Activated CD8-positive, alpha-beta T cell treated with anti-CD3 and anti-CD28 coated beads for 36 hours (primary cell): ENCODE measurements around the gene COL15A1. TPM values are rescaled to one million over a fixed set of nuclear protein-coding genes. Genes with fewer than 3 reads are reported as not detected.

Source experiments
- ATAC-seq: fragments of 200-7000 bp; cut with Tn5 transposase; one replicate; pipeline ENCODE4 v1.10.0; 2021; ENCODE audit warnings: mild to moderate bottlenecking, moderate library complexity
- CTCF ChIA-PET: fragments of 350-600 bp; sonication (Branson Sonifier 250); formaldehyde crosslinking; loops from one replicate; lab custom pipeline; 2021; ENCODE audit warnings: antibody characterized with exemption; lab: Charles Lee
- POLR2A ChIA-PET: fragments of 350-600 bp; sonication (Branson Sonifier 250); formaldehyde crosslinking; loops from one replicate; lab custom pipeline; 2021; ENCODE audit warnings: antibody characterized with exemption; lab: Charles Lee
- DNase-seq: peaks from one replicate; pipeline ENCODE4 v3.0.0-alpha.2; 2020
- H3K27ac Mint-ChIP-seq: one replicate; pipeline ENCODE4 v1.8.0; 2021; ENCODE audit warnings: mild to moderate bottlenecking, mixed read lengths
- H3K27me3 Mint-ChIP-seq: one replicate; pipeline ENCODE4 v1.8.0; 2021; ENCODE audit warnings: mixed read lengths
- H3K36me3 Mint-ChIP-seq: one replicate; pipeline ENCODE4 v1.8.0; 2021; ENCODE audit warnings: low read depth, mixed read lengths
- H3K4me1 Mint-ChIP-seq: one replicate; pipeline ENCODE4 v1.8.0; 2021; ENCODE audit warnings: low read depth, mixed read lengths
- H3K4me3 Mint-ChIP-seq: one replicate; pipeline ENCODE4 v1.8.0; 2021; ENCODE audit warnings: mild to moderate bottlenecking, moderate library complexity, mixed read lengths
- H3K9me3 Mint-ChIP-seq: one replicate; pipeline ENCODE4 v1.8.0; 2021; ENCODE audit warnings: mixed read lengths
- intact Hi-C: fragments of 100-400 bp; cut with micrococcal nuclease; formaldehyde crosslinking; loops from one replicate; pipeline ENCODE4 v1.10.0; 2022
- total RNA-seq, 2 experiments: library from RNA; stranded (reverse); gene quantifications; one replicate each; pipeline ENCODE4 v1.2.3, GENCODE V29; 2021
- TF ChIP-seq, protein P1 (sequence below): fragments of 200-600 bp; IDR thresholded peaks from one replicate; pipeline ENCODE4 v1.8.0; 2022; ENCODE audit warnings: antibody characterized with exemption, mild to moderate bottlenecking

Gene COL15A1
- total RNA-seq, 2 experiments from 2014 or later = 0.07 TPM; not detected in 1

DNA sequence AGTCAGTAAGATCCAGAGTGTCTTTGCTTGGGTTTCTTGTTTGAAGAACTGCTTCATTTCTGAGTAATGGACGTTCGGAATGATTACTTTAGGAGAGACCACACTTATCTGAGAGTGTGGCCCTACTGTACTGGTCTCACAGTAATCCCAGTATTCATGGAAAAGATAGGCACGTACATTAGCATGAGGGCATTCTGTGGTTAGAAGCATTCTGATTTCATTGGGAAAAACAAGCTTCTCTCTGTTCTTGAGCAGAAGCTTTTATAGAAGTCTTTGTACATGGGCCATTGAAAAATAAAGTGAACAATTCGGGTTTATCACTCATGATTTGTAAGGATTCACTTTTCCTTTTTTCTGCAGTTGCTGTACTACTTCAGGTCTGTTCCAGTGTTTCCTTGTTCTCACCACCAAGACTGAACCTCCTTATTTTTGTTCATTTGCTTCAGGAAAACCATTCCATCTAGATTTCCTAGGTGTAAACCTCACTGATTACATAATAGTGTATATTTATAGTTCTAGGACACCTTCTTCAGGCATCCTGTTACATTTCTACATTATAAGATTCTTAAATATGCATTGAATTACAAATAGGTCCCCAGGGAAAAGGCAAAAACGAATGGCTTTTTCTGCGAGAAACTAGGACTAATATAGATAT, 171.3 kb downstream of the COL15A1 start:
- no peak for ATAC-seq
- Mint-ChIP-seq H3K9me3 (no peaks in the 10 kb centered on the region), H3K27me3 (no peaks in the 10 kb centered on the region), H3K4me1 (peaks cover 88% of the 10 kb centered on the region), H3K36me3 (peaks cover 12% of the 10 kb centered on the region), H3K4me3 (no peak overlapping the region), H3K27ac (no peak overlapping the region)
- CTCF ChIA-PET = interaction anchor here (1.6 to 2.4 kb wide), 2 partner anchors 11 to 26 kb away, joined by 13 read pairs; partner anchors contain the start of gene TGFBR1
- no peak for DNase-seq
- intact Hi-C loops = loop anchor here (5.0 kb wide), 2 partner anchors 37 to 58 kb away; no protein-coding TSS in a partner anchor
- POLR2A ChIA-PET = interaction anchor here (1.2 to 3.4 kb wide), 2 partner anchors 8 to 45 kb away, joined by 3 to 12 read pairs; no protein-coding TSS in a partner anchor
- TF ChIP-seq, protein P1, sequence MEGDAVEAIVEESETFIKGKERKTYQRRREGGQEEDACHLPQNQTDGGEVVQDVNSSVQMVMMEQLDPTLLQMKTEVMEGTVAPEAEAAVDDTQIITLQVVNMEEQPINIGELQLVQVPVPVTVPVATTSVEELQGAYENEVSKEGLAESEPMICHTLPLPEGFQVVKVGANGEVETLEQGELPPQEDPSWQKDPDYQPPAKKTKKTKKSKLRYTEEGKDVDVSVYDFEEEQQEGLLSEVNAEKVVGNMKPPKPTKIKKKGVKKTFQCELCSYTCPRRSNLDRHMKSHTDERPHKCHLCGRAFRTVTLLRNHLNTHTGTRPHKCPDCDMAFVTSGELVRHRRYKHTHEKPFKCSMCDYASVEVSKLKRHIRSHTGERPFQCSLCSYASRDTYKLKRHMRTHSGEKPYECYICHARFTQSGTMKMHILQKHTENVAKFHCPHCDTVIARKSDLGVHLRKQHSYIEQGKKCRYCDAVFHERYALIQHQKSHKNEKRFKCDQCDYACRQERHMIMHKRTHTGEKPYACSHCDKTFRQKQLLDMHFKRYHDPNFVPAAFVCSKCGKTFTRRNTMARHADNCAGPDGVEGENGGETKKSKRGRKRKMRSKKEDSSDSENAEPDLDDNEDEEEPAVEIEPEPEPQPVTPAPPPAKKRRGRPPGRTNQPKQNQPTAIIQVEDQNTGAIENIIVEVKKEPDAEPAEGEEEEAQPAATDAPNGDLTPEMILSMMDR = no peak

DNA sequence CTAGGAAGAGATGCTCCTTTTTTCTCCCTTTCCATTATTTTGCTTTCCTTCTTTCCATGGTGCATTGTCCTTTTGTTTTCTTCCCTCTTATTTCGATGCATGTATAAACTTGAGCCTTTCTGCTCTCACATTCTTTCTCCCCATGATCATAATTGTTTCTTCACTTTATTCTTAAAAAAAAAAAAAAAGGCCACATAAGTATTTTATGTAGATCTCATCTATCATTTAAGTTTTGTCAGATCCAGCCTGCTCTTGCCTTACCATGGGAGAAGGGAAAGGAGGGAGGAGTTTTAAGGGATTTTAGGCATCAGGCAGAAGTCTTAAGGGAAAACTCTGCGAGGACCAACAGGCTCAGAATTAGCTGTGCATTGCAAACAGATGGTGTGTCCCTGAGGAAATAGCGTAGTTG, 172.3 kb downstream of the COL15A1 start:
- Mint-ChIP-seq H3K27me3 (no peaks in the 10 kb centered on the region), H3K4me3 (no peak overlapping the region), H3K9me3 (no peaks in the 10 kb centered on the region), H3K36me3 (peaks cover 9% of the 10 kb centered on the region), H3K4me1 (peaks cover 88% of the 10 kb centered on the region), H3K27ac (no peak overlapping the region)
- no peak for DNase-seq
- ATAC-seq = no peak
- intact Hi-C loops = loop anchor here (5.0 kb wide), 1 partner anchor 36 kb away; no protein-coding TSS in a partner anchor
- ChIA-PET CTCF (interaction anchor here (1.0 to 1.3 kb wide), 3 partner anchors 10 to 118 kb away, joined by 3 read pairs; no protein-coding TSS in a partner anchor), POLR2A (no interaction called here)
- TF ChIP-seq, protein P1 = no peak

DNA sequence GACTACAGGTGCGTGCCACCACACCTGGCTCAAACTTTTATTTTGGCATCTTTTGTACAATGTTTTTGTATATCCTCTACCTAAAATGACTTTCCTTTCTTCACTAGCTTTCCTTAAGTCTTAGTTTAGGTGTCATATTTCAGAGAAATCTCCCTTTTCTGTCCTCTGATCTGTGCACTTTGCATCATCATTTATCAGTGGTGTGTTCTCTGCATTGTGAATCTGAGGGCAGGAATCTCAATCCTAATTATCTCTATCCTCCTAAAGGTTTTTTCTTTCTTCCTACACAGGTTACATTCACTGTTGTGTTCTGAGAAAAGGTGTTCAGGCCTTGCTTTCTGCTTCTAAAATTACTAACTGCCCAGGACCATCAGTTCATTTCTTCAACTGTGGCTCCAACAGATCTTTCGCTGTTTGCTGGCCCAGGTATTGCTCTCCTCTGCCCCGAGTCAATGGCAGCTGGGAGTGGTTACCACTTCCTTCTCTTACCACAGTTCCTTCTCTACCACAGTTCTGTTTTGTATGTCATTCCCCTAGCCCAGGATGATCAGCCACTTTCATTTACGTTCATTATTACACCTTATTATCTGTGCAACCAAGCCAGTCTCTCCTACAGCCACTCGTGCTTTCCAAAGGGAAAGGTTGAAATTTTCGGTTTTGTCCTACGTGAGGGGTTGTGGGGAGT, 175.2 kb downstream of the COL15A1 start:
- ChIA-PET POLR2A (interaction anchor here (0.6 to 1.5 kb wide), 7 partner anchors 13 to 1135 kb away, joined by 3 to 6 read pairs (median 3); partner anchors contain the start of gene ANP32B), CTCF (interaction anchor here (0.9 to 2.5 kb wide), 6 partner anchors 12 to 143 kb away, joined by 3 to 8 read pairs (median 4); no protein-coding TSS in a partner anchor)
- TF ChIP-seq, protein P1 = no peak
- DNase-seq (peak; percentile 77), ATAC-seq (peak; percentile 97)
- H3K27me3 Mint-ChIP-seq = no peaks in the 10 kb centered on the region
- no peaks in the 10 kb centered on the region for H3K9me3 Mint-ChIP-seq
- H3K27ac Mint-ChIP-seq = peak overlapping the region; percentile 95
- peaks cover 90% of the 10 kb centered on the region for H3K4me1 Mint-ChIP-seq
- peak overlapping the region; percentile 62 for H3K4me3 Mint-ChIP-seq
- intact Hi-C loops = loop anchor here (5.0 kb wide), 1 partner anchor 33 kb away; no protein-coding TSS in a partner anchor
- peaks cover 8% of the 10 kb centered on the region for H3K36me3 Mint-ChIP-seq

DNA sequence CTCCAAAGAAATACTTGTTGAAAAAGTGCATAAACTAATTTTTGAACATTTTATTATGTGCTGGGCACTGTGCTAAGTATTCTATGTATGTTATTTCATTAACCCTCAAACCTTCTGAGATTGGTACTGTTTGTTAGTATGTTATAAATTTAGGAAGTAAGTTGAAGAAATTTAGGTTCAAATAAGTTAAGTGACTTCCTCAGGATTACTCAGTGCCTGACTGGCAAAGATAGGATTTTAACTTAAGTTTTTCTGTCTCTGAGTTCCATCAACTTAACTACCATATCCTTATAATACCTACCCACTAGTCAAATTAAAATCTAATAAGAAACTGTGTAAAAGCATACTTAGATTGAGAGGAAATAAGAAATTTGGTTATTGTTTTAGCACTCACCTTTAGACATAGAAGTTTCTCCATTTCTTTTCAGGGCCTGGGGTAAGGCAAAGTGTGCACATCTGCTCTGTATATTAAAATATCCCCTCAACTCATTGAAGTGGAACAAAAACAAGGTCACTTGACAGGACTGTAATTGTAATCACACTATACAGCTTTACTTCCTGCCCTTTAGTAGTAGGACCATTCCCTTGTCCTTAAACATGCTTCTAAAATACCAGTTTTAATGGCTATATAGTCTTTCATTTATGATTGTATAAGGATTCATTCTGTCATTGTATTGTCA, 176.4 kb downstream of the COL15A1 start:
- no peaks in the 10 kb centered on the region for H3K9me3 Mint-ChIP-seq
- DNase-seq (no peak), ATAC-seq (no peak)
- intact Hi-C loops = loop anchor here (5.0 kb wide), 1 partner anchor 32 kb away; no protein-coding TSS in a partner anchor
- H3K4me3 Mint-ChIP-seq = no peak overlapping the region
- H3K27me3 Mint-ChIP-seq = no peaks in the 10 kb centered on the region
- TF ChIP-seq, protein P1 = no peak
- ChIA-PET CTCF (interaction anchor here (0.6 to 2.5 kb wide), 6 partner anchors 13 to 145 kb away, joined by 3 to 8 read pairs (median 3); no protein-coding TSS in a partner anchor), POLR2A (interaction anchor here (1.1 to 1.9 kb wide), 4 partner anchors 14 to 125 kb away, joined by 3 to 6 read pairs (median 4); no protein-coding TSS in a partner anchor)
- peaks cover 88% of the 10 kb centered on the region for H3K4me1 Mint-ChIP-seq
- H3K27ac Mint-ChIP-seq = peak overlapping the region; percentile 95
- peaks cover 10% of the 10 kb centered on the region for H3K36me3 Mint-ChIP-seq

Other genes starting within 250 kb of the COL15A1 start
- not detected for gene GABBR2, start 235.0 kb upstream of the COL15A1 start, total RNA-seq
- 10 to 100 TPM; 16.6 to 16.9 TPM for gene ANKS6, start 147.4 kb upstream of the COL15A1 start, total RNA-seq
- gene GALNT12, start 136.2 kb upstream of the COL15A1 start, total RNA-seq = 10 to 100 TPM; 12.8 to 14.3 TPM
- 10 to 100 TPM; 34.3 to 36.5 TPM for gene TGFBR1, start 161.2 kb downstream of the COL15A1 start, total RNA-seq